HL-60/S4 treated with phorbol 12-myristate 13-acetate at 8.2 ng/mL for 4 days and 3 days (cell line): ENCODE measurements around the gene RASSF6.
"Not testable (repeated sequence)": the region's sequence is repeated elsewhere in the genome, so short reads cannot be mapped to it uniquely, and the experiment has no call there.

Source experiments
- in situ Hi-C: fragments of 300-500 bp; cut with MboI; formaldehyde crosslinking; loops from 2 replicates; pipeline ENCODE4 v1.15.0; 2022; ENCODE audit warnings: low sequenced_read_pairs

Gene RASSF6

GRCh38 chr4:73613130-73613529 is 7.1 kb downstream of the RASSF6 start:
- in situ Hi-C loops: no loop called here

GRCh38 chr4:73612032-73612431 is 8.2 kb downstream of the RASSF6 start:
- in situ Hi-C loops: no loop called here

DNA sequence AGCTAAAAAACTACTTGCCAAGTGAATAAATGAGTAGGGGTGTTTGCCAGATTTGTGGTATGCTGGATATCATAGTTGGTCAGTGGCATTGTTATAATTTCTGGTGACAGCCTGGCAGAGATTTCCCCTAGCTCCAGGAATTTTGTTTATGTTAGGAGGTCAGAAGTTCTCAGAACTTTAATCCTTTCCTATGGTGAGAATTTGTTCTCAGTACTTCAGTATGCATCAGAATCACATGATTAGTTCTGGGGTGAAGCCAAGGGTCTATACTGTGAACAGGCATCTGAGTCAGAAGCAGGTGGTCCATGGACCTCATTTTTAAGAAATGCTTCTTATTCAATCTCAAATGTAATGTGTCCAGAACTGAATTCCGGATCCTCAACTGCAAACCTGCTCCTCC is 10.5 kb downstream of the RASSF6 start:
- in situ Hi-C loops: no loop called here

DNA sequence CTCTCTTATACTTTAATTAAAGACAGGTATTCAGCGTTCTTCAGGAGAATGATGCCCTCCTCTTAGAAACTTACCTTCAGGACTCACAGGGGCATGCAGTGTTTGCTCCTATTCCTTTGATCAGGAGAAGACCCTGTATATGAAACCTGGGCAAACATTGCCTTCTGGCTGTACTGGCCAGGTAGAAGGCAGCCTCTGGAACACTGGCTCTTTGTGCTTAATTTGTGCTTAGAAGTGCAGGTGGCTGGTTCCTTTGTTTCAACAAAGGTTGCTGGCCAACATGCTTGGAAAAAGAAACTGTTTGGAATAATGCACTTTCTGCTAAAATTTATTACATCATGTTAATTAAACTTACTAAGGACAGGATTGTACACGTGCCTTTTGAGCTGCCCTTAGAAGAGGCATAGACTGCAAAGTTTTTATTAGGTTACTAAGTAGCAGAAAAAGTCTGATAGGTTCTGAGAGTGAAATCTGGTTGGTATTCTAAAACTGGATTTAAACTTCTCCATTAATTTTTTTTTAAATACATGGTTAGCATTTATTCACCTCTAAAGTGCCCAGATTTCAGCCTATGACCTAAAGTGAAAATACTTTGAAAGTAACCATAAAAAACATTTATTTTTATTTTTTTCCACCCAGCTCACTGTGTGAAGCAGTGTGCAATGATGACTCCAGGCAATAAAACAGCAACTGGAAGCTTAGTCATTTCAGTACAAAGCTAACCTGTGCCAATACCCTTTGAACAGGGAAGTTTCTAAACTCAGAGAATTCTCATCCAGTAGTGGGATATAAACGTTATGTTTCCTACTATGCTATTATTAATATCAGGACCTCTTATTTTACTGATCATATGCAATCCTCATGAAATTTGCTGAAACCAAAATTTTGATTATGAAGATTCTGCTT is 11.3 kb downstream of the RASSF6 start:
- in situ Hi-C loops: no loop called here

- in situ Hi-C loops: no loop called here
Observed at GRCh38 chr4:73607375-73608033, 12.7 kb downstream of the RASSF6 start.

DNA sequence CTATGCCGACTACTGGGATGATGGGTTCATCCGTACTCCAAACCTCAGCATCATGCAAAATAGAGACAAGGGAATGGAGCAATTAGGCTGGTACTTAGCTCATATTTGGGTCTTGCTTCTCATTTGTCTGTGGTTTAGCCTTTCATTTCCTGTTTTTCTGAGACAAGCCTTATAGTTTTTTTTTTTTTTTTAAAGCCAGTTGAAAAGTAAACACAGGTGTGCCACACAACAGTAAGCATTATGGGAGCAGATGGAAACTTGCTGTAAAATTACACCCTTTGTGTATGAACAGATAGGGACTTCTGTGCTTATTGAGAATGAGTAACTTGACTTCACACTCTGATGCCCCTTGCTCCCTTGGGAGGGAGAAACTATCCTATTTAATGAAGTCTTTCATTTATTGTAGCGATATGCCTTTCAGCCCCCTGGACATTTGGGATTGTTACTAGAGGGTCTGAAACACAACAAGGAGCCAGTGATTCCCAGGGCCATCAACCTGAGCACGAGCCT is 13.7 kb downstream of the RASSF6 start:
- in situ Hi-C loops: no loop called here

GRCh38 chr4:73603854-73604584 is 16.2 kb downstream of the RASSF6 start:
- in situ Hi-C loops: no loop called here

GRCh38 chr4:73603271-73603710 is 16.9 kb downstream of the RASSF6 start:
- in situ Hi-C loops: no loop called here

GRCh38 chr4:73600954-73601353 is 19.3 kb downstream of the RASSF6 start:
- in situ Hi-C loops: no loop called here

- in situ Hi-C loops: no loop called here
Observed at GRCh38 chr4:73599182-73599581, 21.1 kb downstream of the RASSF6 start.

DNA sequence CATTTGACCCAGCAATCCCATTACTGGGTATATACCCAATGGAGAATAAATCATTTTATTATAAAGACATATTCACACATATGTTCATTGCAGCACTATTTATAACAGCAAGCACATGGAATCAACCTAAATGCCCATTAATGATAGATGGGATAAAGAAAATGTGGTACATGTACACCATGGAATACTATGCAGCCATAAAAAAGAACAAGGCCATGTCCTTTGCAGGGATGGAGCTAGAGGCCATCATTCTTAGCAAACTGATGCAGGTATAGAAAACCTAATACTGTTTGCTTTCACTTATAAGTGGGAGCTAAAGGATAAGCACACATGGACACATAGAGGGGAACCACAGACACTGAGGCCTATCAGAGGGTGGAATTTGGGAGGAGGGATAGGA is 22.6 kb downstream of the RASSF6 start:
- in situ Hi-C loops: no loop called here

DNA sequence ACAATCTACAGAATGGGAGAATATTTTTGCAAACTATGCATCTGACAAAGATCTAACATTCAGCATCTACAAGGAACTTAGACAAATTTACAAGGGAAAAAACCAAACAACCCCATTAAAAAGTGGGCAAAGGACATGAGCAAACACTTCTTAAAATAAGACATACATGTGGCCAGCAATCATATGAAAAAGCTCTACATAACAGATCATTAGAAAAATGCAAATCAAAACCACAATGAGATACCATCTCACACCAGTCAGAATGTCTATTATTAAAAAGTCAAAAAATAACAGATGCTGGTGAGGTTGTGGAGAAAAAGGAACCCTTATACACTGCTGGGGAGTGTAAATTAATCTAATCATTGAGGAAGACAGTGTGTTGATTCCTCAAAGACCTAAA is 23.1 kb downstream of the RASSF6 start:
- in situ Hi-C loops: not testable (repeated sequence)

GRCh38 chr4:73596001-73596400 is 24.2 kb downstream of the RASSF6 start:
- in situ Hi-C loops: no loop called here

DNA sequence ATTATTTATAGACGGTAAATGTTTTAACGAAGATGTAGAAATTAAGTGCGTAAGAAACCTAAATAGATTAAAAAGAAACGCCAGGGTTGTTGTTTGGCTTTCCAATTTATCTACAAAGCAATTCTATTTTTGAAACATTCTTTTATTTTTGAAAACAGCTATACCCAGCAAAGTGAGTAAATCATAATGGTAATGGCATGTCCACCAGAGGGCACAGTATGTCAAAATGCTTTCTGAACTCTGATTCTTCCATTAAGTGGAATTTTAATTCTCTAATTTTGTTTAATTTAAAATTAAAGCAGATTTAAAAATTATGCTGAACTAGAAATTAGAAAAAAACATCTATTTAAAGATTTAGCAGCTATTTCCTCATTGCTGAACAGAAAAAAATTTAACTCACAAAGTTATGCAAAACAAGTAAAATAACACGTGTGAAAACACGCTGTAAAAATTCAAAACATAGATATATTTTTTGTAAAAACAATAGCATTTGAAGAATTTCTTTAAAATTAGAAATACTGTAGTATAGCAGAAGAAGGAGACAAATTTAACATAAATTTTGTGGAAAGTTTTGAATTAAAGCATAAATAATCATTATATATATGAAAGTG is 26.5 kb downstream of the RASSF6 start:
- in situ Hi-C loops: no loop called here

DNA sequence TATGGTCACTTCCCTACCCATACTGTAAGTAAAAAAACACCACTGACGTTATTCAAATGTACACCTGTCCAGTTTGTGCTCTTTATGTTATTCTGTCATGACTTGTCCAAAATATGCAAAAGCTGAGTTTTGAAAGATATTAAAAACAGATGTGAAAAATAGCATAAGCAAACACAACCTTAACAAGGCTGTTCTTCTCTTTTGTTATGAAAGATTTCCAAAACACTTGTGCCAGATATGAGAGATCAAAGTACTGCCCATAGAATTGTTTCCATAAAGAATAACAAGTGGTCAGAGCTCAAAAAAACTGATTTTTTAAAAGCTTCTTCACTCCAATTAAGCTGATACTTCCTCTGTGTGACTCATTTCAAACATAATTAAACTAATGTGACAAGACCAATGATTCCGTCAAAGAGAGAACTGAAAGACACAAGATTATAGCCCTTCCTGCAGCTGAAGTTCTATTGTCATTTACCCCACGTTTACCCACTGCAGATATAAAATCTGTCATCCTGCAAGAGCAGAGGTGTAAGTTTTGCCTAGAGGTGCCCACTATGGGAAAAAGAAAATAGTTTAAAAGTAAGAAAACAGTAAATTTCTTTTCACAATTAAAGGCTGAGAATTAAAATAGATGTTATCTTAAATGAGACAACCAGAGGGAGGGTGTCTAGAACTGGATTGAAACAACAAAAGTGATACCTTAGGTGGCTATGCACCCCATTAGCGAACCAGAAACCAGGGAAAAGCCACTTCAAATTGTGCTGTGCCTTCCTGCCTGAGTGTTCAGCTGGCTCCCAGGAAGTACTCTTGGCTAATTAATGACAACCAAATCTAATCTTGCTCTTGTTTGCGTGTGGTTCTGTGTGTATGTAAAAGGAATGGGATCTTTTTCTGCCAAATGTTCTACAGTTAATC is 30.1 kb downstream of the RASSF6 start:
- in situ Hi-C loops: no loop called here

GRCh38 chr4:73589261-73589847 is 30.9 kb downstream of the RASSF6 start:
- in situ Hi-C loops: no loop called here

DNA sequence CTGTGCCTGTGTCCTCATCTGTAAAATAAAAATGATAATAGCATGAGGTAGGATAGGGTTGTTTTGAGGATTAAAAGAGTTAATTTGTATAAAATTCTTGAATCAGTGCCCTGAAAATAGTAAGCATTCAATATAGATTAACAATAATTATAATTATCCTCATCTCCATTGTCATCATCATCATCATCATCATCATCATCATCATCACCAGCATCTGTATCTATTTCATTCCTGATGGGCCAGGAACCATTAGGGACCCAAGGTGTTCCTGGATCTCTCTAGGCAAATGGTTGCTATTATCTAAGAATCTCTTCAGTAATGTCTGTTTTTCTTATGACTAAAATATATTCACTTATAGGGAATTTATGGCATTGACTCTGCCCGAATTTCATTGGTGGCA is 31.6 kb downstream of the RASSF6 start:
- in situ Hi-C loops: no loop called here

- in situ Hi-C loops: no loop called here
Observed at GRCh38 chr4:73586666-73587065, 33.6 kb downstream of the RASSF6 start.

DNA sequence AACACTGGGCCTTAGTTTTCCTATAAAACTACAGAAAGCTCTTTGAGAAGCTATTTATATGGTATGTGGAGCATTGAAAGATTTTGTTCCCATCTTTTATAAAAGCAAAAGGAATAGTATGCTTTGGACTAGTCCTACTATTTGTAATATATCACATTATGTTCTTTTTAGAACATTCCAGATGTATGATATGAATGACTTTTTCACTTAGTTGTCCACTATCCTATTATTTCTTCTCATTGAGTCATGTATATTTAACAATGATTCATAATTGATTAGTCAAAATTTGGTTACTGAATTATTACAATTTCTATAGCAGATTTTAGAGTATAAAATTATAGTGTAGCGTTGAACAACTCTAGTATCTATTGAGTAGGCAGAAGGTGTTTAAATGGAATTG is 34.2 kb downstream of the RASSF6 start:
- in situ Hi-C loops: no loop called here

GRCh38 chr4:73585345-73585744 is 34.9 kb downstream of the RASSF6 start:
- in situ Hi-C loops: no loop called here
